PFSK-1 (cell line): ENCODE measurements around the gene ACSF3.

Experiments
- FOXP2 ChIP-seq: optimal IDR thresholded peaks from 2 replicates; pipeline ENCODE3; 2011; ENCODE audit warnings: borderline replicate concordance, control low read depth, inconsistent platforms; ENCODE audit not compliant: insufficient read depth; ENCODE audit errors: extremely low read length, extremely low read depth
- POLR2AphosphoS5 ChIP-seq: IDR thresholded peaks from 2 replicates; pipeline ENCODE4 v1.6.1; 2012; ENCODE audit warnings: low read depth, mild to moderate bottlenecking, control low read depth, low read length, moderate library complexity
- SIN3A ChIP-seq: IDR thresholded peaks from 2 replicates; pipeline ENCODE4 v1.6.1; 2012; ENCODE audit warnings: mild to moderate bottlenecking, low read length, moderate library complexity, borderline replicate concordance; ENCODE audit not compliant: insufficient read depth
- TAF1 ChIP-seq: IDR thresholded peaks from 2 replicates; pipeline ENCODE4 v1.6.1; 2012; ENCODE audit warnings: low read length, control low read depth, borderline replicate concordance; ENCODE audit not compliant: insufficient read depth
- TF ChIP-seq, protein P1 (sequence below), 2 experiments: IDR thresholded peaks; 2 replicates each; pipeline versions ENCODE4 v1.6.1 to v1.8.0; 2011 to 2012; ENCODE audit warnings: low read depth in 2 of 2, low read length in 2 of 2, control low read depth in 1 of 2, inconsistent platforms in 1 of 2, mild to moderate bottlenecking in 1 of 2, moderate library complexity in 1 of 2; ENCODE audit not compliant: insufficient read depth in 1 of 2

DNA sequence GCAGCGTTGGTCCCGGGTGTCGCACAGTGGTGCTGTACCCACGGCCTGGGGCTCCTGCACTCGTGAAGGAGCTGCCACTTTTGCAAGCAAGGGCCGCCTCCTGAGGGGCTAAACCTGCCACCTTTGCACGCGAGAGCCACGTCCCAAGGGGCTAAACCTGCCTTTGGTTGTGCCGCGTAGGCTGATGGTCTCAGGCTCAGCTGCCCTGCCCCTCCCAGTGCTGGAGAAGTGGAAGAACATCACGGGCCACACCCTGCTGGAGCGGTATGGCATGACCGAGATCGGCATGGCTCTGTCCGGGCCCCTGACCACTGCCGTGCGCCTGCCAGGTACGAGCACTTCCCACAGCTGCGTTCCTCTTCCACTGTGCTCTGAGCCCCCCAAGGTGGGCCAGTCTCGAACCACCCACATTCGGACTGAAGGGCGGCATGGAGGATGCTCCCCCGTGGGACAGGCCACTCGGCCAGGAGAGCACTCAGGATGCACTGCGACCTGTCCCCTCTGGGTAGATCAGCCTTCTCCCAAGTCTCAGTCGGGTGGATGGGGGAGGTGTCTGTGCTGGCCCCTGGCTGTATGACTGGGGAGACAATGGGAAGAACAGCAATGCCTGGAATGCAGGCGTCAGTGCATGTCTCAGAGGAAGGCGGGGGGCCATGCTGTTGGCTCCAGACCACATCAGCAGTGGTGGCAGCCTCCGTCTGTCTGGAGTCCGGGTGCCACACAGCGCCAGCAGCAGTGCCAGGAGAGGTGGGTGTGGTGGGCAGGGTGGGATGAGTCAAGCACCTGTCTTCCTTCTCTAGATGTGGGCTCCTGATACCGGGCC lies 20.7 kb downstream of the ACSF3 start:
- no peak for TF ChIP-seq POLR2AphosphoS5
- no peak for TF ChIP-seq TAF1
- TF ChIP-seq, protein P1, sequence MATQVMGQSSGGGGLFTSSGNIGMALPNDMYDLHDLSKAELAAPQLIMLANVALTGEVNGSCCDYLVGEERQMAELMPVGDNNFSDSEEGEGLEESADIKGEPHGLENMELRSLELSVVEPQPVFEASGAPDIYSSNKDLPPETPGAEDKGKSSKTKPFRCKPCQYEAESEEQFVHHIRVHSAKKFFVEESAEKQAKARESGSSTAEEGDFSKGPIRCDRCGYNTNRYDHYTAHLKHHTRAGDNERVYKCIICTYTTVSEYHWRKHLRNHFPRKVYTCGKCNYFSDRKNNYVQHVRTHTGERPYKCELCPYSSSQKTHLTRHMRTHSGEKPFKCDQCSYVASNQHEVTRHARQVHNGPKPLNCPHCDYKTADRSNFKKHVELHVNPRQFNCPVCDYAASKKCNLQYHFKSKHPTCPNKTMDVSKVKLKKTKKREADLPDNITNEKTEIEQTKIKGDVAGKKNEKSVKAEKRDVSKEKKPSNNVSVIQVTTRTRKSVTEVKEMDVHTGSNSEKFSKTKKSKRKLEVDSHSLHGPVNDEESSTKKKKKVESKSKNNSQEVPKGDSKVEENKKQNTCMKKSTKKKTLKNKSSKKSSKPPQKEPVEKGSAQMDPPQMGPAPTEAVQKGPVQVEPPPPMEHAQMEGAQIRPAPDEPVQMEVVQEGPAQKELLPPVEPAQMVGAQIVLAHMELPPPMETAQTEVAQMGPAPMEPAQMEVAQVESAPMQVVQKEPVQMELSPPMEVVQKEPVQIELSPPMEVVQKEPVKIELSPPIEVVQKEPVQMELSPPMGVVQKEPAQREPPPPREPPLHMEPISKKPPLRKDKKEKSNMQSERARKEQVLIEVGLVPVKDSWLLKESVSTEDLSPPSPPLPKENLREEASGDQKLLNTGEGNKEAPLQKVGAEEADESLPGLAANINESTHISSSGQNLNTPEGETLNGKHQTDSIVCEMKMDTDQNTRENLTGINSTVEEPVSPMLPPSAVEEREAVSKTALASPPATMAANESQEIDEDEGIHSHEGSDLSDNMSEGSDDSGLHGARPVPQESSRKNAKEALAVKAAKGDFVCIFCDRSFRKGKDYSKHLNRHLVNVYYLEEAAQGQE (IDR thresholded peaks at IDR 0.05; ENCODE audit: insufficient read depth in 1 of 2, low read depth in 2 of 2, low read length in 2 of 2): no peak
- no peak for TF ChIP-seq SIN3A
- no peak for TF ChIP-seq FOXP2
